B cell (primary cell): ENCODE results near the gene NBEA. TPM values are rescaled to one million over a fixed set of nuclear protein-coding genes. Genes with fewer than 3 reads are reported as not detected.

ENCODE experiments used
- ATAC-seq: fragments of 200-7000 bp; cut with Tn5 transposase; one replicate; pipeline ENCODE4 v1.10.0; 2021; ENCODE audit warnings: low read depth, mild to moderate bottlenecking, moderate number of reproducible peaks, moderate library complexity
- CTCF ChIA-PET: fragments of 350-600 bp; sonication (Branson Sonifier 250); formaldehyde crosslinking; loops from one replicate; lab custom pipeline; 2021; ENCODE audit warnings: antibody characterized with exemption, inconsistent platforms; lab: Charles Lee
- POLR2A ChIA-PET: fragments of 350-600 bp; sonication (Branson Sonifier 250); formaldehyde crosslinking; loops from one replicate; lab custom pipeline; 2021; ENCODE audit warnings: antibody characterized with exemption; lab: Charles Lee
- DNase-seq: peaks from one replicate; pipeline ENCODE4 v3.0.0; 2013
- H2AFZ ChIP-seq: 2 replicates; pipeline ENCODE4 v1.6.1; 2012; ENCODE audit warnings: mild to moderate bottlenecking, low read depth, low read length; ENCODE audit not compliant: insufficient read depth, poor library complexity, severe bottlenecking
- H3K27ac ChIP-seq, 2 donors: 1 replicate in 1 of 2; 2 replicates in 1 of 2; pipeline ENCODE4 v1.5.1; 2012 to 2013; ENCODE audit warnings: low read length in 2 of 2, mild to moderate bottlenecking in 2 of 2, moderate library complexity in 1 of 2
- H3K27me3 ChIP-seq, 4 experiments: fragments of 200-600 bp in 1 of 4; sonication (generic) in 1 of 4; replicated peaks in 1 of 4; 1 replicate in 2 of 4; 2 replicates in 2 of 4; pipeline versions ENCODE4 v1.6.1 to v1.7.0; 2013 to 2016; ENCODE audit warnings: low read length in 3 of 4, mild to moderate bottlenecking in 2 of 4, mixed read lengths in 1 of 4, moderate library complexity in 1 of 4; ENCODE audit not compliant: insufficient read depth in 4 of 4, control insufficient read depth in 3 of 4; ENCODE audit errors: control extremely low read depth in 1 of 4
- H3K36me3 ChIP-seq, 2 experiments: replicated peaks in 1 of 2; 1 replicate in 1 of 2; 2 replicates in 1 of 2; pipeline versions ENCODE4 v1.6.1 to v1.7.1; 2013; ENCODE audit warnings: low read length in 1 of 2; ENCODE audit not compliant: insufficient read depth in 2 of 2, control insufficient read depth in 1 of 2; ENCODE audit errors: control extremely low read depth in 1 of 2, extremely low read depth in 1 of 2
- H3K4me1 ChIP-seq, 2 donors: fragments of 200-600 bp in 1 of 2; sonication (generic) in 1 of 2; 1 replicate in 1 of 2; 2 replicates in 1 of 2; pipeline versions ENCODE4 v1.5.1 to v1.6.1; 2013 to 2017; ENCODE audit warnings: low read length in 2 of 2; ENCODE audit not compliant: control insufficient read depth in 2 of 2, insufficient read depth in 2 of 2
- H3K4me2 ChIP-seq: replicated peaks from 2 replicates; pipeline ENCODE3; 2012; ENCODE audit warnings: mild to moderate bottlenecking, low read depth, low read length; ENCODE audit not compliant: poor library complexity, severe bottlenecking
- H3K4me3 ChIP-seq, 5 experiments: fragments of 200-600 bp in 1 of 5; sonication (generic) in 1 of 5; 1 replicate in 3 of 5; 2 replicates in 2 of 5; pipeline versions ENCODE4 v1.5.1 to v1.7.0; 2011 to 2016; ENCODE audit warnings: low read length in 4 of 5, mild to moderate bottlenecking in 4 of 5, low read depth in 2 of 5, control low read depth in 1 of 5, moderate library complexity in 1 of 5; ENCODE audit not compliant: insufficient read depth in 1 of 5; ENCODE audit errors: control extremely low read depth in 1 of 5, extremely low read depth in 1 of 5
- H3K79me2 ChIP-seq: fragments of 200-600 bp; sonication (generic); one replicate; pipeline ENCODE4 v1.6.0; 2016; ENCODE audit warnings: low read length; ENCODE audit not compliant: control insufficient read depth, insufficient read depth
- H3K9ac ChIP-seq: fragments of 200-600 bp; sonication (generic); 2 replicates; pipeline ENCODE4 v1.6.1; 2017; ENCODE audit warnings: mild to moderate bottlenecking, low read length, moderate library complexity
- H3K9me3 ChIP-seq, 3 donors: one replicate each; pipeline versions ENCODE4 v1.6.1 to v1.7.1; 2013; ENCODE audit warnings: low read length in 2 of 3; ENCODE audit not compliant: control insufficient read depth in 2 of 3, insufficient read depth in 1 of 3; ENCODE audit errors: control extremely low read depth in 1 of 3
- H4K20me1 ChIP-seq: 2 replicates; pipeline ENCODE4 v1.6.0; 2012; ENCODE audit warnings: mild to moderate bottlenecking, low read length; ENCODE audit not compliant: insufficient read depth, control insufficient read depth, poor library complexity, severe bottlenecking
- H3K27ac Mint-ChIP-seq: one replicate; pipeline ENCODE4 v1.8.0; 2021; ENCODE audit warnings: mixed read lengths
- H3K27me3 Mint-ChIP-seq: one replicate; pipeline ENCODE4 v1.8.0; 2021; ENCODE audit warnings: mixed read lengths
- H3K4me1 Mint-ChIP-seq: one replicate; pipeline ENCODE4 v1.8.0; 2021; ENCODE audit warnings: mixed read lengths
- H3K4me3 Mint-ChIP-seq: one replicate; pipeline ENCODE4 v1.8.0; 2021; ENCODE audit warnings: mixed read lengths
- H3K9me3 Mint-ChIP-seq: one replicate; pipeline ENCODE4 v1.8.0; 2022; ENCODE audit warnings: mixed read lengths; ENCODE audit not compliant: insufficient read depth
- EZH2 ChIP-seq: IDR thresholded peaks from 2 replicates; pipeline ENCODE4 v1.6.1; 2012; ENCODE audit warnings: borderline replicate concordance, low read depth, mild to moderate bottlenecking, moderate library complexity, low read length; ENCODE audit not compliant: insufficient read depth, poor library complexity, severe bottlenecking
- WGBS: methylation state at CpG from one replicate; pipeline ENCODE4 v1.1.5; 2013; ENCODE audit warnings: missing lambda C conversion rate; ENCODE audit not compliant: insufficient coverage; 5-methylcytosine and 5-hydroxymethylcytosine counted together
- intact Hi-C: fragments of 100-400 bp; cut with micrococcal nuclease; formaldehyde crosslinking; loops from one replicate; pipeline ENCODE4 v1.10.0; 2022
- polyA plus RNA-seq: library from polyadenylated mRNA; depleted of rRNA; stranded (reverse); fragments of >200 nt; gene quantifications from 2 replicates; pipeline ENCODE4 v1.2.3, GENCODE V29; 2012
- total RNA-seq, 2 donors: library from RNA; stranded (reverse); fragments of 120-200 nt in 1 of 2; gene quantifications; 1 replicate in 1 of 2; 2 replicates in 1 of 2; pipeline versions ENCODE4 v1.2.3 to v1.2.4, GENCODE V29; 2013 to 2022
- TF ChIP-seq, protein P1 (sequence below): fragments of 200-600 bp; IDR thresholded peaks from one replicate; pipeline ENCODE4 v1.8.0; 2022; ENCODE audit warnings: antibody characterized with exemption, mild to moderate bottlenecking

The NBEA gene
- total and polyA plus RNA-seq, 2 donors (not counting 1 experiment from before 2014, with no cell fraction given) = 1.5 to 10.7 TPM

DNA sequence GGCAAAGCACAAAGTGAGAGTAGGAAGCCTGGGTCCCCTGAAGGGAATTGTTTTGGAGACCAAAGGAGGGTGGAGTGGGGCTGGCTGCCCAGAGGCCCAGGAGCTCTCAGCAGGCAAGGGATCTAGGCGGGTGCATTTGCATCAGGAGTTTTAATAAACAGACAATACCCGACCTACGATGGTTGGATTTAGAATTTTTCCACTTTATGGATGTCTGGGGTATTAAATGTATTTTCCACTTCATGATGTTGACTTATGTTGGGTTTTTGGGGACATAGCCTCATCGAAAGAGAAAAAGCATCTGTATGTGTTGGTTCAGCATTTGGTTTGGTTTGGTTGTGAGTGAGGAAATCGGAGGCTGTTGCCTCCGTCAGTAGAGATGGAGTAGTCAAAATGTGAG, 739.6 kb downstream of the NBEA start:
- Mint-ChIP-seq H3K27me3 (no peaks in the 10 kb centered on the region), H3K4me1 (no peaks in the 10 kb centered on the region), H3K27ac (no peak overlapping the region), H3K4me3 (no peak overlapping the region), H3K9me3 (peaks cover 3% of the 10 kb centered on the region)
- intact Hi-C loops = no loop called here
- no peak overlapping the region for H3K4me3 ChIP-seq
- H3K9ac ChIP-seq = no peak overlapping the region
- TF ChIP-seq, protein P1, sequence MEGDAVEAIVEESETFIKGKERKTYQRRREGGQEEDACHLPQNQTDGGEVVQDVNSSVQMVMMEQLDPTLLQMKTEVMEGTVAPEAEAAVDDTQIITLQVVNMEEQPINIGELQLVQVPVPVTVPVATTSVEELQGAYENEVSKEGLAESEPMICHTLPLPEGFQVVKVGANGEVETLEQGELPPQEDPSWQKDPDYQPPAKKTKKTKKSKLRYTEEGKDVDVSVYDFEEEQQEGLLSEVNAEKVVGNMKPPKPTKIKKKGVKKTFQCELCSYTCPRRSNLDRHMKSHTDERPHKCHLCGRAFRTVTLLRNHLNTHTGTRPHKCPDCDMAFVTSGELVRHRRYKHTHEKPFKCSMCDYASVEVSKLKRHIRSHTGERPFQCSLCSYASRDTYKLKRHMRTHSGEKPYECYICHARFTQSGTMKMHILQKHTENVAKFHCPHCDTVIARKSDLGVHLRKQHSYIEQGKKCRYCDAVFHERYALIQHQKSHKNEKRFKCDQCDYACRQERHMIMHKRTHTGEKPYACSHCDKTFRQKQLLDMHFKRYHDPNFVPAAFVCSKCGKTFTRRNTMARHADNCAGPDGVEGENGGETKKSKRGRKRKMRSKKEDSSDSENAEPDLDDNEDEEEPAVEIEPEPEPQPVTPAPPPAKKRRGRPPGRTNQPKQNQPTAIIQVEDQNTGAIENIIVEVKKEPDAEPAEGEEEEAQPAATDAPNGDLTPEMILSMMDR = no peak
- no peak for TF ChIP-seq EZH2
- H3K27me3 ChIP-seq = no peaks in the 10 kb centered on the region
- no peak overlapping the region for H3K4me2 ChIP-seq
- H3K79me2 ChIP-seq = no peaks in the 10 kb centered on the region
- no peaks in the 10 kb centered on the region for H3K4me1 ChIP-seq
- ChIA-PET CTCF (no interaction called here), POLR2A (no interaction called here)
- H3K9me3 ChIP-seq = peaks cover 0 to 10% (median 0%) of the 10 kb centered on the region in 3 donors
- WGBS = 93% methylated on average over 5 of the region's 6 CpGs
- H3K36me3 ChIP-seq = no peaks in the 10 kb centered on the region
- DNase-seq (no peak), ATAC-seq (no peak)
- H3K27ac ChIP-seq = no peak overlapping the region
- H2AFZ ChIP-seq = no peak overlapping the region
- no peaks in the 10 kb centered on the region for H4K20me1 ChIP-seq

DNA sequence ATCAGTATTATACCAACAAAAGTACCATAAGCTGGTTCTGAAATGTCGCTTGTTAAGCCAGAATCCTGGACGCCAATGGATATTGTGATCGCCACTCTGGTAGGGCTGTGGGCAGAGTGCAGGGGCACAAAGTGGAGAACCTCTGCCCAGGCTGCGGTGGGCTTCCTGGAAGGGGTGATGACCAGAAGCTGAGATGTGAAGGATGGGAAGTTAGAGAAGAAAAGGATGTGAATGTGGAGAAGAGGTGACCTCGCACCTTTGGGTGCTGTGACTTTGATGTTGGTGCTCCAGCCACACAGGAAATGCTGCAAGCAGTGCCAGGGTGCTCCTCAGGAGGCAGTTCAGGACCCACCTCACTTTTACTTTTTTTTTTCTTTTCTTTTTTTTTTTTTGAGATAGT, 742.4 kb downstream of the NBEA start:
- DNase-seq (no peak), ATAC-seq (no peak)
- no peaks in the 10 kb centered on the region for H4K20me1 ChIP-seq
- no peak overlapping the region for H3K4me3 ChIP-seq
- no peaks in the 10 kb centered on the region for H3K4me1 ChIP-seq
- no peak overlapping the region for H3K27ac Mint-ChIP-seq
- ChIA-PET POLR2A (no interaction called here), CTCF (no interaction called here)
- no peak overlapping the region for H3K4me3 Mint-ChIP-seq
- no peaks in the 10 kb centered on the region for H3K79me2 ChIP-seq
- no peak overlapping the region for H3K9ac ChIP-seq
- no peaks in the 10 kb centered on the region for H3K9me3 ChIP-seq
- no peaks in the 10 kb centered on the region for H3K36me3 ChIP-seq
- H3K27ac ChIP-seq = no peak overlapping the region
- H3K9me3 Mint-ChIP-seq = peaks cover 3% of the 10 kb centered on the region
- H3K4me2 ChIP-seq = no peak overlapping the region
- intact Hi-C loops = no loop called here
- WGBS = 100% methylated on average over 5 of the region's 5 CpGs
- no peaks in the 10 kb centered on the region for H3K27me3 Mint-ChIP-seq
- no peaks in the 10 kb centered on the region for H3K4me1 Mint-ChIP-seq
- TF ChIP-seq, protein P1 = no peak
- no peak for TF ChIP-seq EZH2
- H3K27me3 ChIP-seq = no peaks in the 10 kb centered on the region
- no peak overlapping the region for H2AFZ ChIP-seq
